Fibroblast of lung (primary cell): ENCODE measurements around the gene STC2.

Experiments used
- EZH2 ChIP-seq: IDR thresholded peaks from 2 replicates; pipeline ENCODE4 v1.5.1; 2012; ENCODE audit warnings: low read length, control low read depth, mild to moderate bottlenecking; ENCODE audit errors: missing control alignments
- TF ChIP-seq, protein P1 (sequence below), 2 donors: IDR thresholded peaks in 1 of 2; conservative IDR thresholded peaks in 1 of 2; 1 replicate in 1 of 2; 2 replicates in 1 of 2; pipeline ENCODE4 v1.5.1; 2011 to 2012; ENCODE audit warnings: low read length in 2 of 2, control low read depth in 1 of 2, inconsistent platforms in 1 of 2, low read depth in 1 of 2, mild to moderate bottlenecking in 1 of 2

DNA sequence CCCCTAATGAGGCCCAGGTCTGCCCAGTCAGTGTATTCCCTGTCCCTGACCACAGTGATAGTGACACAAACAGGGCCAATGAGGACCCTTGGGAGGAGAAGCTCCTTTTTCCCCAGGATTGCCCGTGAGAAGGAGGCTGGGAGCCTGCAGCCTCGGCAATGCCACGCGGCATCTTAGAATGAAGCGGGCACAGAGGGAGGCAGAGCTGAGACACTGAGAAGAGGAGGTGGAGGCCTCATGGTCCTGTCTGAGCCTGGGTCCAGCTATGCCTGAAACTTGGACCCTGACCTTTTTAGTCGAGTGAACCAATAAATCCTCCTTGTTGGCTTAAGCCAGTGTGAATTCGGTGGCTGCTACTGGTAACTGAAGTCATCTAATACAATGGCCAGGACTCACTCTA, 28.4 kb downstream of the STC2 start:
- TF ChIP-seq, protein P1, sequence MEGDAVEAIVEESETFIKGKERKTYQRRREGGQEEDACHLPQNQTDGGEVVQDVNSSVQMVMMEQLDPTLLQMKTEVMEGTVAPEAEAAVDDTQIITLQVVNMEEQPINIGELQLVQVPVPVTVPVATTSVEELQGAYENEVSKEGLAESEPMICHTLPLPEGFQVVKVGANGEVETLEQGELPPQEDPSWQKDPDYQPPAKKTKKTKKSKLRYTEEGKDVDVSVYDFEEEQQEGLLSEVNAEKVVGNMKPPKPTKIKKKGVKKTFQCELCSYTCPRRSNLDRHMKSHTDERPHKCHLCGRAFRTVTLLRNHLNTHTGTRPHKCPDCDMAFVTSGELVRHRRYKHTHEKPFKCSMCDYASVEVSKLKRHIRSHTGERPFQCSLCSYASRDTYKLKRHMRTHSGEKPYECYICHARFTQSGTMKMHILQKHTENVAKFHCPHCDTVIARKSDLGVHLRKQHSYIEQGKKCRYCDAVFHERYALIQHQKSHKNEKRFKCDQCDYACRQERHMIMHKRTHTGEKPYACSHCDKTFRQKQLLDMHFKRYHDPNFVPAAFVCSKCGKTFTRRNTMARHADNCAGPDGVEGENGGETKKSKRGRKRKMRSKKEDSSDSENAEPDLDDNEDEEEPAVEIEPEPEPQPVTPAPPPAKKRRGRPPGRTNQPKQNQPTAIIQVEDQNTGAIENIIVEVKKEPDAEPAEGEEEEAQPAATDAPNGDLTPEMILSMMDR (conservative IDR thresholded peaks at IDR 0.05 in 1 of 2, IDR thresholded peaks at IDR 0.05 in 1 of 2; ENCODE audit: low read depth in 1 of 2, low read length in 2 of 2): no peak
- no peak for TF ChIP-seq EZH2
